Neural progenitor cell (in vitro differentiated cells): ENCODE data around the gene ARFRP1. TPM values are rescaled to one million over a fixed set of nuclear protein-coding genes. Genes with fewer than 3 reads are reported as not detected.
A peak's percentile ranks its signal among the peaks of the same experiment; 100 is the strongest.

ENCODE experiments used
- DNase-seq: peaks from one replicate; pipeline ENCODE4 v3.0.0-alpha.2; 2016; ENCODE audit warnings: low spot score
- H2AFZ ChIP-seq: fragments of 200-600 bp; sonication (generic); replicated peaks from 2 replicates; pipeline ENCODE4 v1.6.1; 2016; ENCODE audit warnings: antibody characterized with exemption
- H3F3A ChIP-seq: fragments of 200-600 bp; sonication (generic); 2 replicates; pipeline ENCODE4 v1.6.1; 2016; ENCODE audit warnings: antibody characterized with exemption, low read depth
- H3K27ac ChIP-seq: fragments of 200-600 bp; sonication (generic); 2 replicates; pipeline ENCODE4 v1.5.1; 2016; ENCODE audit warnings: mild to moderate bottlenecking
- H3K27me3 ChIP-seq: fragments of 200-600 bp; sonication (generic); 2 replicates; pipeline ENCODE4 v1.6.1; 2016; ENCODE audit warnings: mild to moderate bottlenecking, moderate library complexity
- H3K36me3 ChIP-seq: fragments of 200-600 bp; sonication (generic); 2 replicates; pipeline ENCODE4 v1.5.1; 2016
- H3K4me1 ChIP-seq: fragments of 200-600 bp; sonication (generic); 2 replicates; pipeline ENCODE4 v1.6.1; 2016; ENCODE audit warnings: mixed run types
- H3K4me2 ChIP-seq: fragments of 200-600 bp; sonication (generic); 2 replicates; pipeline ENCODE4 v1.6.1; 2016
- H3K4me3 ChIP-seq: fragments of 200-600 bp; sonication (generic); 2 replicates; pipeline ENCODE4 v1.5.1; 2016
- H3K79me2 ChIP-seq: fragments of 200-600 bp; sonication (generic); 2 replicates; pipeline ENCODE4 v1.6.1; 2016; ENCODE audit warnings: low read depth
- H3K9ac ChIP-seq: fragments of 200-600 bp; sonication (generic); 2 replicates; pipeline ENCODE4 v1.6.1; 2016
- H3K9me3 ChIP-seq: fragments of 200-600 bp; sonication (generic); 2 replicates; pipeline ENCODE4 v1.5.1; 2016; ENCODE audit warnings: low read depth
- H4K20me1 ChIP-seq: fragments of 200-600 bp; sonication (generic); 2 replicates; pipeline ENCODE4 v1.6.1; 2016; ENCODE audit warnings: low read depth
- H3K27ac Mint-ChIP-seq: 3 replicates; pipeline ENCODE4 v1.8.0; 2021; ENCODE audit warnings: mixed read lengths
- H3K27me3 Mint-ChIP-seq: 2 replicates; pipeline ENCODE4 v1.8.0; 2022; ENCODE audit warnings: low read depth, mild to moderate bottlenecking, inconsistent platforms, moderate library complexity, mixed read lengths; ENCODE audit not compliant: insufficient read depth
- H3K36me3 Mint-ChIP-seq: 3 replicates; pipeline ENCODE4 v1.8.0; 2021; ENCODE audit warnings: mixed read lengths
- H3K4me1 Mint-ChIP-seq: 3 replicates; pipeline ENCODE4 v1.8.0; 2021; ENCODE audit warnings: mixed read lengths
- H3K4me3 Mint-ChIP-seq: 3 replicates; pipeline ENCODE4 v1.8.0; 2021; ENCODE audit warnings: mild to moderate bottlenecking, moderate library complexity, mixed read lengths
- H3K9me3 Mint-ChIP-seq: 3 replicates; pipeline ENCODE4 v1.8.0; 2020; ENCODE audit warnings: mixed read lengths
- EZH2 ChIP-seq: fragments of 200-600 bp; sonication (generic); IDR thresholded peaks from 2 replicates; pipeline ENCODE4 v1.6.1; 2017; ENCODE audit warnings: antibody characterized with exemption, mild to moderate bottlenecking, moderate library complexity
- EZH2phosphoT487 ChIP-seq: fragments of 200-600 bp; sonication (generic); IDR thresholded peaks from 2 replicates; pipeline ENCODE4 v1.6.1; 2017; ENCODE audit warnings: antibody characterized with exemption
- total RNA-seq: library from RNA; depleted of rRNA; stranded (reverse); fragments of >200 nt; gene quantifications from 2 replicates; pipeline ENCODE4 v1.2.3, GENCODE V29; 2015; ENCODE audit warnings: low replicate concordance
- TF ChIP-seq, protein P1 (sequence below): fragments of 200-600 bp; sonication (generic); IDR thresholded peaks from 2 replicates; pipeline ENCODE4 v1.5.1; 2017; ENCODE audit warnings: antibody characterized with exemption, mild to moderate bottlenecking

Gene ARFRP1
- total RNA-seq, 1 donor from 2014 or later, result 18.3 TPM

DNA sequence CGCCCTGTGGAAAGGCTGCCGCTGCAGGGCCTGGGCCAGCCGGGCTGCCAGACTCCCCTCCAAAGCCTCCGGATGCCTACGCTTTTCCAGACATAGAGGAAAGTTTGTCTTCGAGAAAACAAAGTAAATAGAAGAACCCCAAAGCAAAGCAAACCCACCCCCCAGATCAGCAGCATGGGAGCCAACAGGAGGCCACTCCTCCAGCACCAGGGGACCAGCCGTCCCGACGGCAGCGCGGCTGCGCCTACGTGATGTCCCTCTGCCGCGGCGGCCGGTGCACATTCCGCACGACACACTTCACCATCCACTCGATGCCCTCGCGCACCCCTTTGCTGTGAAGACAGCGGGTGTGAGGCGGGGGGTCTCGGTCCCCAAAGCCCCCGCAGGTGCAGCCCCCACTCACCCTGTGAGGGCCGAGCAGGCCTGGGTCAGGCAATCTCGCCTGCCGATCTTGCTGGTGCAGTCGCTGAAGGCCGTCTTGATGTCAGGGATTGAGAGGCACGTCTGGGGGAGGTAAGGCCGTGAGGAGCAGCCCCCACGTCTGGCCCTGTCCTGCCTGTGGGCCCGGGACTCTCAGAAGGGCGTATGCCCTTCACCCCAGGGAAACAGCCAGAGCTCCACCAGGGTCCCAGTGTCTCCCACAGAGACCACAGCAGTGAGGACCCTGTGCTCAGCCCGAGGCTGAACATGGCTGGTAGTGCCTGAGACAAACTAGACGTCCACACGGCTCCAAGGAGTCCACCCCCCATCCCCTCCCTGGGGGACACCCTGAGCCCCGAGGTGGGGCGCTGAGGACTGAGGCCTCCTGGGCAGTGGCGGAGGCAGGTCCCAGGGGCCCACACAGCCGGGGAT is 7.4 kb downstream of the ARFRP1 start:
- Mint-ChIP-seq H3K9me3 (no peaks in the 10 kb centered on the region), H3K27me3 (peaks cover 6% of the 10 kb centered on the region), H3K27ac (no peak overlapping the region), H3K4me1 (no peaks in the 10 kb centered on the region), H3K36me3 (peaks cover 3% of the 10 kb centered on the region), H3K4me3 (peak overlapping the region; percentile 18)
- Histone ChIP-seq H3K9ac (no peak overlapping the region), H3F3A (peaks cover 7% of the 10 kb centered on the region), H3K4me3 (no peak overlapping the region), H3K27ac (no peak overlapping the region), H3K27me3 (no peaks in the 10 kb centered on the region), H2AFZ (no peak overlapping the region), H3K9me3 (no peaks in the 10 kb centered on the region), H3K4me1 (peaks cover 10% of the 10 kb centered on the region), H3K4me2 (no peak overlapping the region), H3K36me3 (no peaks in the 10 kb centered on the region), H4K20me1 (no peaks in the 10 kb centered on the region), H3K79me2 (no peaks in the 10 kb centered on the region)
- TF ChIP-seq EZH2 (no peak), EZH2phosphoT487 (no peak)
- TF ChIP-seq, protein P1, sequence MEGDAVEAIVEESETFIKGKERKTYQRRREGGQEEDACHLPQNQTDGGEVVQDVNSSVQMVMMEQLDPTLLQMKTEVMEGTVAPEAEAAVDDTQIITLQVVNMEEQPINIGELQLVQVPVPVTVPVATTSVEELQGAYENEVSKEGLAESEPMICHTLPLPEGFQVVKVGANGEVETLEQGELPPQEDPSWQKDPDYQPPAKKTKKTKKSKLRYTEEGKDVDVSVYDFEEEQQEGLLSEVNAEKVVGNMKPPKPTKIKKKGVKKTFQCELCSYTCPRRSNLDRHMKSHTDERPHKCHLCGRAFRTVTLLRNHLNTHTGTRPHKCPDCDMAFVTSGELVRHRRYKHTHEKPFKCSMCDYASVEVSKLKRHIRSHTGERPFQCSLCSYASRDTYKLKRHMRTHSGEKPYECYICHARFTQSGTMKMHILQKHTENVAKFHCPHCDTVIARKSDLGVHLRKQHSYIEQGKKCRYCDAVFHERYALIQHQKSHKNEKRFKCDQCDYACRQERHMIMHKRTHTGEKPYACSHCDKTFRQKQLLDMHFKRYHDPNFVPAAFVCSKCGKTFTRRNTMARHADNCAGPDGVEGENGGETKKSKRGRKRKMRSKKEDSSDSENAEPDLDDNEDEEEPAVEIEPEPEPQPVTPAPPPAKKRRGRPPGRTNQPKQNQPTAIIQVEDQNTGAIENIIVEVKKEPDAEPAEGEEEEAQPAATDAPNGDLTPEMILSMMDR, result no peak
- DNase-seq, result no peak

DNA sequence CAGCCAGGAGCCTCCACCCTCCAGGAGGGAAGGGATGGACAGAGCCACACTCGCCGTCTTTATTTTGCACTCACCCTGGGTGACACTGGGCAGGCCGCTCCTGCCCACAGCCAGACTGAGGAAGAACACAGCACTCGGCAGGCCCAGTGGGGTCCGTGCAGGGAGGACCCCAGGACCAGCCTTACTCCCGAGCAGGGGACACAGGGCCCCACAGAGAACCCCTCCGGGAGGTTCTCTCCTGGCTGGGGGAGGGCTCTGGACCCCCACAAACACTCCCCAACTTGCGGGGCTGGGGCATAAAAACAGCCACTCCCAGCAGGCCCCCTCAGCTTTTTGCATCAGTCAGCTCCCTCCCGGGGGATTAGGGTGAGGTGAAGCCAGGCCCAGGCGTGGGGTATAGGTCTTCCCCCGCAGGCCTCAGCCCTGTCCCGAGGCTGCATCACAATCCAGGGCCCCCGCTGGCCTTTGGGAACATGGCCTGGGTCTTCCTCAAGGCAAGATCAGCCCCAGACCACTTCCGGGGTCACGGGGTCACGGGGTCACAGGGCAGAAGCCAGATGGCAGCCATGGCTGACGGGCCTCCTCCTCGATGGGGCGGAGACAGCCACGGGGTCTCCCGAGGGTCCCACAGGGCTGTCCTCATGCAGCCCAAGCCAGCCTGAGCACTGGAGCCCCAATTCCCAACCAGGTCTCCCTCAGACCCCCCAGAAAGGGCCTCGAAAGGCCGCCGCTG is 8.1 kb downstream of the ARFRP1 start:
- Mint-ChIP-seq H3K9me3 (no peaks in the 10 kb centered on the region), H3K27ac (no peak overlapping the region), H3K4me1 (no peaks in the 10 kb centered on the region), H3K27me3 (peaks cover 6% of the 10 kb centered on the region), H3K4me3 (no peak overlapping the region), H3K36me3 (no peaks in the 10 kb centered on the region)
- no peak overlapping the region for H2AFZ ChIP-seq
- H3F3A ChIP-seq, result peaks cover 7% of the 10 kb centered on the region
- H3K4me3 ChIP-seq, result no peak overlapping the region
- no peaks in the 10 kb centered on the region for H3K79me2 ChIP-seq
- H3K27ac ChIP-seq, result no peak overlapping the region
- H3K9ac ChIP-seq, result no peak overlapping the region
- H3K4me2 ChIP-seq, result no peak overlapping the region
- DNase-seq, result no peak
- H3K36me3 ChIP-seq, result no peaks in the 10 kb centered on the region
- no peaks in the 10 kb centered on the region for H4K20me1 ChIP-seq
- peaks cover 10% of the 10 kb centered on the region for H3K4me1 ChIP-seq
- H3K27me3 ChIP-seq, result no peaks in the 10 kb centered on the region
- TF ChIP-seq EZH2, result no peak
- TF ChIP-seq EZH2phosphoT487, result no peak
- TF ChIP-seq, protein P1, result no peak
- H3K9me3 ChIP-seq, result no peaks in the 10 kb centered on the region

DNA sequence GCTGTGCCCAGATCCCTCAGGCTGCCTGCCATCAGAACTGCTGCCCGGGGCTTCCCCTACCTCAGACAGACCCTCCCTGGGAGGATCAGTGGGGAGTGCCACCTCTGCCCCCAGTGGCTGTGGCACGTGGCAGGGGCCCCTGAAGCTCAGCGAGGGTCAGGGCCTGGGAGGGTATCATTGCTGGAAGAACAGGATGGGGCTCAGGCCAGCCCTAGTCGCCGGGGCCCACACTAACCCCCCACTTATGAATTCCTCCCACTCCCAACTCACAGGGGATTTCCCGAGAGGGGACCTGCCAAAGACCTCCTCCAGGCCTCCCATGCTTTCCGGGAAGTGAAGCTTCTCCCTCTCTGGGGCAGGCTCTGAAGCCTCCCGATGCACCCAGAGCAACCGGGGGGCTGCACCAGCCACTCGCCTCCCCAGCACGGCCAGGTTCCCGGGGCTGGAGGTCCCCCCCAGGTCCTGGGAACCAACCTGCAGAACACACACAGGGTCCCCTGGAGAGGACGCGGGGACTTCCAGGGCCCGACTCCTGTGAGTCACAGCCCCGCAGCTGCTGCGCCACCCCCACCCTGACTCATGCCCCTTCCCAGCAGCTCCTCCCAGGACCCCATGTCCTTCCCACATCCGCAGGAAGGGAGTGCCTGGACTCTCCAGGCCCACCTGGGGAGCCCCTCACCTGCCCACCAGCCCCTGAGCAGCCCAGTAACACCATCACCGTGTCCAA is 8.9 kb downstream of the ARFRP1 start:
- DNase-seq, result no peak
- TF ChIP-seq EZH2phosphoT487 (no peak), EZH2 (no peak)
- TF ChIP-seq, protein P1, result no peak
- Histone ChIP-seq H3F3A (peaks cover 7% of the 10 kb centered on the region), H3K36me3 (no peaks in the 10 kb centered on the region), H3K9ac (no peak overlapping the region), H3K4me1 (peaks cover 10% of the 10 kb centered on the region), H3K79me2 (no peaks in the 10 kb centered on the region), H3K27ac (no peak overlapping the region), H3K9me3 (no peaks in the 10 kb centered on the region), H2AFZ (no peak overlapping the region), H3K4me2 (no peak overlapping the region), H4K20me1 (no peaks in the 10 kb centered on the region), H3K4me3 (no peak overlapping the region), H3K27me3 (no peaks in the 10 kb centered on the region)
- Mint-ChIP-seq H3K27me3 (peaks cover 7% of the 10 kb centered on the region), H3K4me1 (no peaks in the 10 kb centered on the region), H3K27ac (no peak overlapping the region), H3K4me3 (no peak overlapping the region), H3K36me3 (peaks cover under 1% of the 10 kb centered on the region), H3K9me3 (peaks cover 1% of the 10 kb centered on the region)
